ENCODE results near the gene BPTF. TPM values are rescaled to one million over a fixed set of nuclear protein-coding genes. Genes with fewer than 3 reads are reported as not detected.
"Not testable (repeated sequence)": the region's sequence is repeated elsewhere in the genome, so short reads cannot be mapped to it uniquely, and the experiment has no call there.

Gene BPTF
- total and polyA plus RNA-seq, 2 experiments from 2014 or later: 38.1 to 46.3 TPM

DNA sequence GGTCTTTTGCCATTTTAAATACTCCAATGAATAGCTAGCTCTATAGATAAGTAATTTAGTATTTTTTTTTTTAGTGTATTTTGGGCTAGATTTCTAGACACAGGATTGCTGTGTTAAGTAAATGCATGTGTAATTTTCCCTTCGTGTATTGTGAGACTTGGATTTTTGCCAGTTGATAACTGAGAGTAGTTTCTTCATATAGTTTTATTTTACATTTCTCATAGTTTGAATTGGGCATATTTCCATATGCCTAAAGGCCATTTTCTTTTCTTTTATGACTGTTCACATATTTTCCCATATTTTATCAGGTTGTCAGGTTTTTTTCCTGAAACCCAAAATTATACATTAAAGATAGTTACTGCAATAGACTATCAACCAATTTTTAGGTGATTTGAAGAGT, 59.4 kb downstream of the BPTF start:
- H3K36me3 ChIP-seq (replicated peaks; ENCODE audit: insufficient read depth, low read depth): peaks cover 4% of the 10 kb centered on the region
- H2AFZ ChIP-seq: no peak overlapping the region
- H3K9me3 ChIP-seq (ENCODE audit: low read depth): no peaks in the 10 kb centered on the region
- no peak for TF ChIP-seq EZH2 (IDR thresholded peaks at IDR 0.05; ENCODE audit: borderline replicate concordance)
- TF ChIP-seq, protein P1, sequence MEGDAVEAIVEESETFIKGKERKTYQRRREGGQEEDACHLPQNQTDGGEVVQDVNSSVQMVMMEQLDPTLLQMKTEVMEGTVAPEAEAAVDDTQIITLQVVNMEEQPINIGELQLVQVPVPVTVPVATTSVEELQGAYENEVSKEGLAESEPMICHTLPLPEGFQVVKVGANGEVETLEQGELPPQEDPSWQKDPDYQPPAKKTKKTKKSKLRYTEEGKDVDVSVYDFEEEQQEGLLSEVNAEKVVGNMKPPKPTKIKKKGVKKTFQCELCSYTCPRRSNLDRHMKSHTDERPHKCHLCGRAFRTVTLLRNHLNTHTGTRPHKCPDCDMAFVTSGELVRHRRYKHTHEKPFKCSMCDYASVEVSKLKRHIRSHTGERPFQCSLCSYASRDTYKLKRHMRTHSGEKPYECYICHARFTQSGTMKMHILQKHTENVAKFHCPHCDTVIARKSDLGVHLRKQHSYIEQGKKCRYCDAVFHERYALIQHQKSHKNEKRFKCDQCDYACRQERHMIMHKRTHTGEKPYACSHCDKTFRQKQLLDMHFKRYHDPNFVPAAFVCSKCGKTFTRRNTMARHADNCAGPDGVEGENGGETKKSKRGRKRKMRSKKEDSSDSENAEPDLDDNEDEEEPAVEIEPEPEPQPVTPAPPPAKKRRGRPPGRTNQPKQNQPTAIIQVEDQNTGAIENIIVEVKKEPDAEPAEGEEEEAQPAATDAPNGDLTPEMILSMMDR (IDR thresholded peaks at IDR 0.05; ENCODE audit: poor library complexity): no peak
- no peak for TF ChIP-seq EZH2phosphoT487 (IDR thresholded peaks at IDR 0.05; ENCODE audit: low read depth, severe bottlenecking, unreplicated experiment)
- 75% methylated on average over 1 of the region's 1 CpG for WGBS (ENCODE audit: low lambda C conversion rate, missing lambda C conversion rate)
- no peaks in the 10 kb centered on the region for H3K27me3 ChIP-seq
- no peak overlapping the region for H3K4me2 ChIP-seq
- H3K9me2 ChIP-seq (replicated peaks; ENCODE audit: insufficient read depth): no peaks in the 10 kb centered on the region
- no peak overlapping the region for H3K4me3 ChIP-seq
- DNase-seq (ENCODE audit: low spot score): no peak
- no peaks in the 10 kb centered on the region for H4K20me1 ChIP-seq (ENCODE audit: insufficient read depth, poor library complexity, severe bottlenecking)
- no peaks in the 10 kb centered on the region for H3K4me1 ChIP-seq (ENCODE audit: insufficient read depth)
- peaks cover 50% of the 10 kb centered on the region for H3K79me2 ChIP-seq
- no peak overlapping the region for H3K27ac ChIP-seq

DNA sequence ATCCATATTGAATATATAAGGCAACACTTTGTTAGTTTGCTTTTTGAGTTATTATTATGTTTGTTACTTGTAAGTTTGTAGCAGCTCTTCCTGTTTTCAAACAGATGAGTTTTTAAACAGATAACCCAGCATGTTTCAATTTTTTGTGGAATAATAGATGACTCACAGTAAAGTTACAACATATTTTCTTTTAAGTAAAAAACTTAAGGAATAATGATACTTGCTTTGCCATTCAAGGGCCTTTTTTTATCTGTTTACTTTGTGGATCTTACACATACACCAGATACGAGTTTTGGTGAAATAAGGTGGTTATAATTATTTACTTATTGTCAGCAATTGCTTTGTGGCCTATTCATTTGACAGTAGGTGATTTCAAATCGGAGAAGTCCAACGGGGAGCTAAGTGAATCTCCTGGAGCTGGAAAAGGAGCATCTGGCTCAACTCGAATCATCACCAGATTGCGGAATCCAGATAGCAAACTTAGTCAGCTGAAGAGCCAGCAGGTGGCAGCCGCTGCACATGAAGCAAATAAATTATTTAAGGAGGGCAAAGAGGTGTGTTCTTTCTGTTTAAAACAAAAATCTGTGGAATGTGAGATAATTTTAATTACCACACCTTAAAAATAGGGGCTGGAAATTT, 66.3 kb downstream of the BPTF start:
- Histone ChIP-seq H3K27ac (no peak overlapping the region), H4K20me1 (ENCODE audit: insufficient read depth, poor library complexity, severe bottlenecking) (peaks cover 3% of the 10 kb centered on the region), H3K4me2 (no peak overlapping the region), H3K9me3 (ENCODE audit: low read depth) (no peaks in the 10 kb centered on the region), H3K27me3 (no peaks in the 10 kb centered on the region), H3K79me2 (peaks cover 18% of the 10 kb centered on the region), H3K4me3 (no peak overlapping the region), H3K4me1 (ENCODE audit: insufficient read depth) (peaks cover 4% of the 10 kb centered on the region), H3K36me3 (replicated peaks; ENCODE audit: insufficient read depth, low read depth) (peaks cover 4% of the 10 kb centered on the region), H2AFZ (no peak overlapping the region), H3K9me2 (replicated peaks; ENCODE audit: insufficient read depth) (no peaks in the 10 kb centered on the region)
- peak; percentile 53 for DNase-seq (ENCODE audit: low spot score)
- no peak for TF ChIP-seq EZH2phosphoT487 (IDR thresholded peaks at IDR 0.05; ENCODE audit: low read depth, severe bottlenecking, unreplicated experiment)
- TF ChIP-seq, protein P1 (IDR thresholded peaks at IDR 0.05; ENCODE audit: poor library complexity): peak; percentile 49
- WGBS (ENCODE audit: low lambda C conversion rate, missing lambda C conversion rate): 51% methylated on average over 6 of the region's 6 CpGs

GRCh38 chr17:67902511-67903231, 77.4 kb downstream of the BPTF start:
- TF ChIP-seq, protein P1 (IDR thresholded peaks at IDR 0.05; ENCODE audit: poor library complexity): no peak
- TF ChIP-seq EZH2phosphoT487 (IDR thresholded peaks at IDR 0.05; ENCODE audit: low read depth, severe bottlenecking, unreplicated experiment) (no peak), EZH2 (IDR thresholded peaks at IDR 0.05; ENCODE audit: borderline replicate concordance) (no peak)
- Histone ChIP-seq H2AFZ (no peak overlapping the region), H3K9me3 (ENCODE audit: low read depth) (no peaks in the 10 kb centered on the region), H3K36me3 (replicated peaks; ENCODE audit: insufficient read depth, low read depth) (peaks cover 6% of the 10 kb centered on the region), H3K9me2 (replicated peaks; ENCODE audit: insufficient read depth) (no peaks in the 10 kb centered on the region), H3K27me3 (no peaks in the 10 kb centered on the region), H3K27ac (no peak overlapping the region), H4K20me1 (ENCODE audit: insufficient read depth, poor library complexity, severe bottlenecking) (no peaks in the 10 kb centered on the region), H3K4me2 (no peak overlapping the region), H3K79me2 (no peaks in the 10 kb centered on the region), H3K4me3 (no peak overlapping the region), H3K4me1 (ENCODE audit: insufficient read depth) (no peaks in the 10 kb centered on the region)
- no peak for DNase-seq (ENCODE audit: low spot score)
- 74% methylated on average over 12 of the region's 12 CpGs for WGBS (ENCODE audit: low lambda C conversion rate, missing lambda C conversion rate)

DNA sequence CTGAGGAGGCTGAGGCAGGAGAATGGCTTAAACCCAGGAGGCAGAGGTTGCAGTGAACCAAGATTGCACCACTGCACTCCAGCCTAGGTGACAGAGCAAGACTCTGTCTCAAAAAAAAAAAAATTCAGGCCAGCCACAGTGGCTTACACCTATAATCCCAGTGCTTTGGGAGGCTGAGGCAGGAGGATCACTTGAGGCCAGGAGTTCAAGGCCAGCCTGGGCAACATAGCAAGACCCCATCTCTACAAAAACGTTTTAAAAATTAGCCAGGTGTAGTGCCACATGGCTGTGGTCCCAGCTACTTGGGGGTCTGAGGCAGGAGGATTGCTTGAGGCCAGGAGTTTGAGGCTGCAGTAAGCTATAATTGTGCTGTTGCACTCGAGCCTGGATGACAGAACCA, 80.0 kb downstream of the BPTF start:
- H3K4me3 ChIP-seq; H3K79me2 ChIP-seq; H3K36me3 ChIP-seq (replicated peaks; ENCODE audit: insufficient read depth, low read depth); H3K4me2 ChIP-seq; H3K27ac ChIP-seq; H4K20me1 ChIP-seq (ENCODE audit: insufficient read depth, poor library complexity, severe bottlenecking); H2AFZ ChIP-seq; H3K4me1 ChIP-seq (ENCODE audit: insufficient read depth); DNase-seq (ENCODE audit: low spot score); H3K9me3 ChIP-seq (ENCODE audit: low read depth); H3K9me2 ChIP-seq (replicated peaks; ENCODE audit: insufficient read depth); H3K27me3 ChIP-seq: not testable (repeated sequence)
- 77% methylated on average over 2 of the region's 2 CpGs for WGBS (ENCODE audit: low lambda C conversion rate, missing lambda C conversion rate)

- H3K4me2 ChIP-seq; H3K27me3 ChIP-seq; H2AFZ ChIP-seq; H3K27ac ChIP-seq; DNase-seq (ENCODE audit: low spot score); H3K79me2 ChIP-seq; H4K20me1 ChIP-seq (ENCODE audit: insufficient read depth, poor library complexity, severe bottlenecking); H3K9me2 ChIP-seq (replicated peaks; ENCODE audit: insufficient read depth); H3K4me3 ChIP-seq; H3K9me3 ChIP-seq (ENCODE audit: low read depth); H3K36me3 ChIP-seq (replicated peaks; ENCODE audit: insufficient read depth, low read depth); H3K4me1 ChIP-seq (ENCODE audit: insufficient read depth): not testable (repeated sequence)
- 96% methylated on average over 7 of the region's 7 CpGs for WGBS (ENCODE audit: low lambda C conversion rate, missing lambda C conversion rate)
These were observed 85.0 kb downstream of the BPTF start for GRCh38 chr17:67910117-67910803.
